DND-41 (cell line): ENCODE measurements around the gene RECK.

Experiments used
- EZH2 ChIP-seq: IDR thresholded peaks from 3 replicates; pipeline ENCODE4 v1.6.1; 2012; ENCODE audit warnings: borderline replicate concordance, low read depth, mild to moderate bottlenecking, moderate library complexity, low read length, inconsistent platforms; ENCODE audit not compliant: severe bottlenecking
- TF ChIP-seq, protein P1 (sequence below): IDR thresholded peaks from 2 replicates; pipeline ENCODE4 v1.5.1; 2012; ENCODE audit warnings: borderline replicate concordance, low read length, moderate library complexity, mild to moderate bottlenecking; ENCODE audit not compliant: poor library complexity, severe bottlenecking; ENCODE audit errors: extremely low read depth

DNA sequence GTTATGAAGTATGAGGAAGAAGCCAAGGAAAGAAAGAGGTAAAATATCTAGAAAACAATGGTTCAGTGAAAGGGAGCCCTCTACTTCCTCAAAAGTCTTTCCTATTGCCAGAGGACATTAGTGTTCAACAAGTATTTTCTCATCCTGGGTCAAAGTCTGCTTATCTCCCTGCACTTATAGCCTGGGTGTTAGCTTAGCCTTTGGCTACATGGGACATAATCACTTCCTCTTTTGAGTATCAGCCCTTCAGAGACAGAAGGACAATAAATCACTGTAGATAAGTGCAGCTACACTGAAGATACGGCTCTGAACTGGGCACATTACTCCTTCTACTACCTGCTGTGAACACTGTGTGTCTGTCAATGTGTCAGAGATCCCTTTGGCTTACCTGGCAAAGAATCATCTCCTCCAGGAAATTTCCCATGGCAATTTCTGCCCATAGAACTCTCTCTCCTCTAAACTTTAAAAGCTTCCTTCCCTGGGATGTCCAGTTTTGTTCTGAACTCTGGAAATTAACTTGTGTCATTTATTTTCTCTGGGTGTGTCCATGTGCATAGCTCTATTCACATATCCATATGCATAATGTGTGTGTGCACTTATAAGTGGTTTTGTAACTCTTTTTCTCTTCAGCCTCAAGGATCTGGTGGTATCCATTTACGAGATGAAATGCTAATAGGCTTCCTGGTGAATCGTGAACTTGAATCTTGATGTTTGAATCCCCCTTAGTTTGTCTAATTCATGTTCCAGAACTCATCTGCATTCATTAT, 30.0 kb upstream of the RECK start:
- TF ChIP-seq, protein P1, sequence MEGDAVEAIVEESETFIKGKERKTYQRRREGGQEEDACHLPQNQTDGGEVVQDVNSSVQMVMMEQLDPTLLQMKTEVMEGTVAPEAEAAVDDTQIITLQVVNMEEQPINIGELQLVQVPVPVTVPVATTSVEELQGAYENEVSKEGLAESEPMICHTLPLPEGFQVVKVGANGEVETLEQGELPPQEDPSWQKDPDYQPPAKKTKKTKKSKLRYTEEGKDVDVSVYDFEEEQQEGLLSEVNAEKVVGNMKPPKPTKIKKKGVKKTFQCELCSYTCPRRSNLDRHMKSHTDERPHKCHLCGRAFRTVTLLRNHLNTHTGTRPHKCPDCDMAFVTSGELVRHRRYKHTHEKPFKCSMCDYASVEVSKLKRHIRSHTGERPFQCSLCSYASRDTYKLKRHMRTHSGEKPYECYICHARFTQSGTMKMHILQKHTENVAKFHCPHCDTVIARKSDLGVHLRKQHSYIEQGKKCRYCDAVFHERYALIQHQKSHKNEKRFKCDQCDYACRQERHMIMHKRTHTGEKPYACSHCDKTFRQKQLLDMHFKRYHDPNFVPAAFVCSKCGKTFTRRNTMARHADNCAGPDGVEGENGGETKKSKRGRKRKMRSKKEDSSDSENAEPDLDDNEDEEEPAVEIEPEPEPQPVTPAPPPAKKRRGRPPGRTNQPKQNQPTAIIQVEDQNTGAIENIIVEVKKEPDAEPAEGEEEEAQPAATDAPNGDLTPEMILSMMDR = no peak
- TF ChIP-seq EZH2 = no peak
